ENCODE results near the gene METTL22. TPM values are rescaled to one million over a fixed set of nuclear protein-coding genes. Genes with fewer than 3 reads are reported as not detected.

METTL22 gene
- total RNA-seq, 1 donor from 2014 or later = 15.5 TPM

GRCh38 chr16:8697965-8698364, 76.5 kb downstream of the METTL22 start:
- TF ChIP-seq CTCF (conservative IDR thresholded peaks at IDR 0.05; ENCODE audit: low read depth, low read length) = no peak
- DNase-seq (ENCODE audit: low read depth) = no peak
- no peak overlapping the region for H3K4me3 ChIP-seq (ENCODE audit: low read depth, low read length)

Other genes starting within 250 kb of the METTL22 start
- gene TMEM114, start 31.2 kb upstream of the METTL22 start, total RNA-seq = not detected in 2 replicates
- 1.6 and 3.9 TPM in 2 replicates for gene ABAT, start 52.9 kb downstream of the METTL22 start, total RNA-seq
- gene TMEM186, start 175.9 kb downstream of the METTL22 start, total RNA-seq = 9.1 and 12.6 TPM in 2 replicates
- 28.6 and 44.2 TPM in 2 replicates for gene PMM2, start 176.1 kb downstream of the METTL22 start, total RNA-seq
- 209 and 237 TPM in 2 replicates for gene CARHSP1, start 247.3 kb downstream of the METTL22 start, total RNA-seq

Data from epithelial cell of proximal tubule (primary cell).